ENCODE data around the gene PIK3CG.

The PIK3CG gene

DNA sequence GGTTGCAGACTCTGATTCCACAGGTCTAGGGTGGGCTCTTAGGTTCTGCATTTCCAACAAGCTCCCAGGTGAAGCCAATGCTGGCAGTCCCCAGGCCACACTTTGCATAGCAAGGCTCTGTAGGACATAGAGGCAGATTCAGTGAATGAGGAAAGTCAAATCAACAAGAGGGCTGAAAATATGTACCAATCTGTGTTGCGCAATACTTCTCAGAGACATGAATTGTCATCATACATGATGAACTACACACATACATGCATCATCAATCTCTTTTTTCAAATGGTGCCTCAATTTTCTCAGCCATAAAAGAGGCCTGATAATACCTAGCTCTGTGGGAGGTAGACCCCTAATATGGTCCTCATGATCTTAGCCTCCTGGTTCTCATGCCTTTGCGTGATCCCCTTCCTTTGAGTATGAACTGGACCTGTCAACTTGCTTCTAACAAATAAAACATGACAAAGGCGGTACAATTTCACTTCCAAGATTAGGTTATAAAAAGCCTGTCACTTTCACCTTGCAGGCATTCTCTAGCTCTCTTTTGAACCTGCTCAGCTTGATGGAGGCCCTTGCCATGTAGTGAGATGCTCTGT, 49.0 kb downstream of the PIK3CG start:
- H3K9ac ChIP-seq (ENCODE audit: low read length): no peak overlapping the region
- no peaks in the 10 kb centered on the region for H3K27me3 ChIP-seq (ENCODE audit: low read length)
- no peaks in the 10 kb centered on the region for H4K20me1 ChIP-seq (ENCODE audit: low read depth, low read length)
- TF ChIP-seq, protein P1, sequence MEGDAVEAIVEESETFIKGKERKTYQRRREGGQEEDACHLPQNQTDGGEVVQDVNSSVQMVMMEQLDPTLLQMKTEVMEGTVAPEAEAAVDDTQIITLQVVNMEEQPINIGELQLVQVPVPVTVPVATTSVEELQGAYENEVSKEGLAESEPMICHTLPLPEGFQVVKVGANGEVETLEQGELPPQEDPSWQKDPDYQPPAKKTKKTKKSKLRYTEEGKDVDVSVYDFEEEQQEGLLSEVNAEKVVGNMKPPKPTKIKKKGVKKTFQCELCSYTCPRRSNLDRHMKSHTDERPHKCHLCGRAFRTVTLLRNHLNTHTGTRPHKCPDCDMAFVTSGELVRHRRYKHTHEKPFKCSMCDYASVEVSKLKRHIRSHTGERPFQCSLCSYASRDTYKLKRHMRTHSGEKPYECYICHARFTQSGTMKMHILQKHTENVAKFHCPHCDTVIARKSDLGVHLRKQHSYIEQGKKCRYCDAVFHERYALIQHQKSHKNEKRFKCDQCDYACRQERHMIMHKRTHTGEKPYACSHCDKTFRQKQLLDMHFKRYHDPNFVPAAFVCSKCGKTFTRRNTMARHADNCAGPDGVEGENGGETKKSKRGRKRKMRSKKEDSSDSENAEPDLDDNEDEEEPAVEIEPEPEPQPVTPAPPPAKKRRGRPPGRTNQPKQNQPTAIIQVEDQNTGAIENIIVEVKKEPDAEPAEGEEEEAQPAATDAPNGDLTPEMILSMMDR (IDR thresholded peaks at IDR 0.05; ENCODE audit: insufficient read depth, low read length, poor library complexity, severe bottlenecking): no peak
- TF ChIP-seq EZH2phosphoT487 (conservative IDR thresholded peaks at IDR 0.05; ENCODE audit: low read length): no peak
- no peaks in the 10 kb centered on the region for H3K9me3 ChIP-seq (ENCODE audit: insufficient read depth, low read length)
- no peaks in the 10 kb centered on the region for H3K36me3 ChIP-seq (ENCODE audit: low read length)
- H3F3A ChIP-seq (ENCODE audit: insufficient read depth): no peaks in the 10 kb centered on the region
- no peaks in the 10 kb centered on the region for H3K79me2 ChIP-seq (ENCODE audit: insufficient read depth, low read length)
- H3K4me2 ChIP-seq (ENCODE audit: low read depth, low read length, poor library complexity, severe bottlenecking): no peak overlapping the region
- no peak overlapping the region for H2AFZ ChIP-seq (ENCODE audit: low read depth, low read length, severe bottlenecking)
- no peak overlapping the region for H3K4me3 ChIP-seq (ENCODE audit: insufficient read depth, low read length, poor library complexity, severe bottlenecking)
- no peak overlapping the region for H3K27ac ChIP-seq (ENCODE audit: low read depth, low read length)
- no peaks in the 10 kb centered on the region for H3K9me2 ChIP-seq (replicated peaks; ENCODE audit: insufficient read depth, low read length)

DNA sequence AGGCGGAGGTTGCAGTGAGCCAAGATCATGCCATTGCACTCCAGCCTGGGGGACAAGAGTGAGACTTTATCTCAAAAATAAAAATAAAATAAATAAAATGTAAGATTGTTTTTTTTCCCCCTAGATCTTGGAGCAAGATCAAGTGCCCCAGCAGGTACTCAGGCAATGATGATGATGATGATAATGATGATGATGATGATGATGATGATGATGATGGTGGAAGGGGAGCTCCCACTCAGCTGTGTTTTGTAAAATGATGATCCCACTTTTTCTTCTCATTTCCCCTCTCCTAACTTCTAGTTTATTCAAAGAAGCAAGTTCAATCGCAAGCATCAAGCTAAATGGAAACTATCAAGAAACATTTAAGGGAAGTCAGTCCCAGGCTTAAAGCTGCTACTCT, 50.3 kb downstream of the PIK3CG start:
- no peak overlapping the region for H3K4me3 ChIP-seq (ENCODE audit: insufficient read depth, low read length, poor library complexity, severe bottlenecking)

DNA sequence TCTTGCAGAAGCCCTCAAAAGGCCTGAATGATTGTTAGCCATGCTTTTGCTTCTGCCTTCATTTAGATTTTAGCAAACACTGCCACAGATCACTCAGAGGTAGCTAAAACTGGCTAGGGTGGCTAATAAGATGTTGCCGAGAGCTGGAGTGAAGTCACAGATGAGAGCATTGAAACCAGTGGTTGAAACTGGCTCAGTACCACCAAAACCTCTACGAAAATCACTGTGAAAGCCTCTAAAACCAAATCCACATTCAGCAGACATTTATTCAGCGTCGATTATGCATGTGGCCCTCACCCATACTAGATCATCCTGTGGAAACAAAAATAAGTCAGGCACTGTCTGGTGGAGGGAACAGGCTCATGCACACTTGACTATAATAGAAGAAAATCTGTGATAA, 50.8 kb downstream of the PIK3CG start:
- no peak overlapping the region for H3K4me3 ChIP-seq (ENCODE audit: insufficient read depth, low read length, poor library complexity, severe bottlenecking)
- no peak overlapping the region for H3K9ac ChIP-seq (ENCODE audit: low read length)
- H3K79me2 ChIP-seq (ENCODE audit: insufficient read depth, low read length): no peaks in the 10 kb centered on the region
- no peaks in the 10 kb centered on the region for H4K20me1 ChIP-seq (ENCODE audit: low read depth, low read length)
- no peaks in the 10 kb centered on the region for H3K9me3 ChIP-seq (ENCODE audit: insufficient read depth, low read length)
- no peaks in the 10 kb centered on the region for H3F3A ChIP-seq (ENCODE audit: insufficient read depth)
- TF ChIP-seq EZH2phosphoT487 (conservative IDR thresholded peaks at IDR 0.05; ENCODE audit: low read length): no peak
- TF ChIP-seq, protein P1 (IDR thresholded peaks at IDR 0.05; ENCODE audit: insufficient read depth, low read length, poor library complexity, severe bottlenecking): no peak
- no peak overlapping the region for H2AFZ ChIP-seq (ENCODE audit: low read depth, low read length, severe bottlenecking)
- no peaks in the 10 kb centered on the region for H3K27me3 ChIP-seq (ENCODE audit: low read length)
- no peak overlapping the region for H3K4me2 ChIP-seq (ENCODE audit: low read depth, low read length, poor library complexity, severe bottlenecking)
- no peaks in the 10 kb centered on the region for H3K36me3 ChIP-seq (ENCODE audit: low read length)
- no peaks in the 10 kb centered on the region for H3K9me2 ChIP-seq (replicated peaks; ENCODE audit: insufficient read depth, low read length)
- H3K27ac ChIP-seq (ENCODE audit: low read depth, low read length): no peak overlapping the region

More for the DNA sequence above, 50.3 kb downstream of the PIK3CG start:
- Histone ChIP-seq H3K27me3 (ENCODE audit: low read length) (no peaks in the 10 kb centered on the region), H3K4me2 (ENCODE audit: low read depth, low read length, poor library complexity, severe bottlenecking) (no peak overlapping the region), H3K9me2 (replicated peaks; ENCODE audit: insufficient read depth, low read length) (no peaks in the 10 kb centered on the region), H3K9ac (ENCODE audit: low read length) (no peak overlapping the region), H3K9me3 (ENCODE audit: insufficient read depth, low read length) (no peaks in the 10 kb centered on the region), H3K36me3 (ENCODE audit: low read length) (no peaks in the 10 kb centered on the region), H3K79me2 (ENCODE audit: insufficient read depth, low read length) (no peaks in the 10 kb centered on the region), H3K27ac (ENCODE audit: low read depth, low read length) (no peak overlapping the region), H4K20me1 (ENCODE audit: low read depth, low read length) (no peaks in the 10 kb centered on the region), H2AFZ (ENCODE audit: low read depth, low read length, severe bottlenecking) (no peak overlapping the region), H3F3A (ENCODE audit: insufficient read depth) (no peaks in the 10 kb centered on the region)
- TF ChIP-seq, protein P1 (IDR thresholded peaks at IDR 0.05; ENCODE audit: insufficient read depth, low read length, poor library complexity, severe bottlenecking): no peak
- no peak for TF ChIP-seq EZH2phosphoT487 (conservative IDR thresholded peaks at IDR 0.05; ENCODE audit: low read length)
